Islet precursor cell (in vitro differentiated cells): ENCODE results near the gene ASAP2.
A peak's percentile ranks its signal among the peaks of the same experiment; 100 is the strongest.

Experiments
- DNase-seq: peaks from one replicate; pipeline ENCODE4 v3.0.0-alpha.2; 2018

The ASAP2 gene

DNA sequence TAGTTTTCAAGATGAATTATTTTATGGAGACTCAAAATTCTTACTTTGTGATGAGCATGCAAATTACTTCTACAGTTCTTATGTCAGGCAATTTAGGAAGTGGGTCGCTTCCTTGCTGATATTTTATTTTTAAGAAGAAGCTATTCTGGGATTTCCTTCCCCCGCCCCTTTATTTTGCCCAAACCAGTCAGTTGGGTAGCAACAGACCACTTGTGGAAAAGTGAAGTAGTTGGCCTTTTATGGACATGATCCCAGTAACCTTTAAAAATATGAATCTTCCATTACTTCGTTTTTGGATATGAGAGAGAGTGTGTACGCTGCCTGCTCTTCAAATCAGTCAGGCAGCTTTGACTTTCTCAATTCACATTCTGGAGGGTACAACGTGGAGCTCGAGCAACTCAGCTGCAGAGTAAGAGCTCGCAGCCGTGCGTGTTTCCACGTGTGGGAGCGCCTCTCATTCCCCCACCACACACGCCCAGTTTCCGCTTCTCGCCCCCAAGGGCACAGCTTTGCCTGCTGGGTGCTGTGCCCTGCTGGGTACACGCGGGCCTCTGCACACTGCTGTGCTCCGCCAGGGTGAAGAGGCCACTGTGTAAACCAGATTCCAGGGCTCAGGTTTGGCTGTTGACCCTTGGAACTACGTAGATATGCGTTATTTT, 124.1 kb downstream of the ASAP2 start:
- DNase-seq, result no peak

DNA sequence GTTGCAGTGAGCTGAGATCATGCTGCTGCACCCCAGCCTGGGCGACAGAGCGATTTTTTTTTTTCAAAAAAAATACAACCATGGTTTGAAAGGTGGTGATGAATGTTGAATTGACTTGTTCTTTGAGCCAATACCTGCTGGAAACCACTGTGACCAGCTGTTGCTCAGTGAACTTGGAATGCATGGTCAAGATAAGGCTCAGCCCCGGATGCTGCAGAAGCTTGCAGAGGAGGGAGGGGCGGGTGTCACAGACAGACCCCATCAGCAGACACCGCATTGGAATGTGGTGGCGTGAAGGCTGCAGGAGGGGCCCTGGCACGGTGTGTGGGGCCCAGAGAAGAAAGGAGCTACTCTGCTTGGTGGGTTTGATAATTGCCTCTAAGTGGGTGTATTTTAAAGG, 125.1 kb downstream of the ASAP2 start:
- DNase-seq, result peak; percentile 96

DNA sequence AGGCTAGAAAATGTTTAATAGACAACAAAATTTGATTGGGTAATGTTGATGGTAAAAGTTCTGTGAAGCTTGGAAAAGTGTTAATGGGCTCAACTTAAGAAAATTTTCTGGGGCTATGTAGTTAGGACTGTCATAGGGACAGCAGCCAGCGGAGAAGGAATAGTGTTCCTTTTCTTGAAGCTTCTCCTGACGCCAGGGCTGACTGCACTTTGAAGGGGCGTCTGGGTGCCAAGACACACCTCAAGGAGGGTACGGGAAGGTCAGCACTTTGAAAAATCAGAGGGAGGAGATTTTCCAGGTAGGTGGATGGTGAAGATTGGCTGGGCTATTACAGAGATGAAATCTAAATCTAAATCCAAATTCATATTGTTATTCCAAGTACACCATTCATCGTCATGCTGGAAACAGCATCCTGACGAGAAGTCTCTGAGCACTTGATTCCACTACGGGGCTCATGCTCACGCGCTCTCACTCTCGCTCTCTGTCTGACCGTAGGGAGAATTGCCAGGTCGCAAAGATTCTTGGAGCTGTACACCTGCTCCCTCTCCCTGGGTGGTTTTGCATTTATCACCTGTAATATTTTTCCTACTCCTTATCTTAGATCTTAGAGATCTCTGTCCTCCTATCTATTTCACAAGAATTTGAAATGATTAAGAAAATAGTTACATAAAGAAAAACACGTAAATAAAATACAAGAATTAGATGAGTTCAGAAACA, 125.7 kb downstream of the ASAP2 start:
- DNase-seq, result no peak

DNA sequence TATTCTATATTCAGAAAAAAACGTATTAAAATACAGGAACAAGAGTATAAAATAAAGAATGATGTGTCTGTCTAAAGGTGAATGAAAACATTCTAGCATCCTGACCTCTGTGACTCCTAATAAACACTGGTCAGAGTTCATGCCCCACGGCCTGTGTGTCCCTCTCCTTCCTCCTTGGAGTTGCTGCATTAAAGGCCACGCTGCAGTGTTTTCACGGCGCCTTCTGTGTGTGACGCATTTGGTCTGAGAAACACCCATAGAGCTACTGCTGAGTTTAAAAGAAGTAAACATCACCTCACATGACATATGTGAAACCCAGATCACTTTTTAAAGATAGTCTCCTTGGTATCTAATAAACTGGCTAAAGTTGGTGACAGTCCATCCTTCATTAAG, 126.2 kb downstream of the ASAP2 start:
- DNase-seq, result no peak

DNA sequence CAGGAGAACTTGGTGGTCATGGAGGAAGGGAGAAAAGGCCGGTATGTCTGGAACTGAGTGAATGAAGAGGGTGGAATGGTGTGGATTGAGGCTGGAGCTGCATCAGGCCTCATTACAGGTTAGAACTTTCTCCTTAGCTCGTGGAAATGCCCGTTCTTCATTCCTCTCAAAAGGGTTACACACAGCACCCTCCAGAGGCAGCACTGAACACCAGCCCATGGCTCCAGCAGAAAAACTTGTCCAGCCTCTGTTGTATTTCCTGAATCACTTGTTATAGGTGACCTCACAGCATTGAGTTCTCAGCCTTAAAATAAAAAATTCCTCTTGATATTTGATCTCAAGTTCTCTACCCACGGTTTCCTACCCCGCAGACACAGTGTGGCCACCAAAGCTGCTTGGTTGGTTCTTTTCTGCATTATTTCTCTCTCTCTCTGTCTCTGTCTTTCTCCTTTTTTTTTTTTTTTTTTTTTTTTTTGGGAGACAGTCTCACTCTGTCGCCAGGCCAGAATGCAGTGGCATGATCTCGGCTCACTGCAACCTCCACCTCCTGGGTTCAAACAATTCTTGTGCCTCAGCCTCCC, 127.1 kb downstream of the ASAP2 start:
- DNase-seq, result peak; percentile 87

DNA sequence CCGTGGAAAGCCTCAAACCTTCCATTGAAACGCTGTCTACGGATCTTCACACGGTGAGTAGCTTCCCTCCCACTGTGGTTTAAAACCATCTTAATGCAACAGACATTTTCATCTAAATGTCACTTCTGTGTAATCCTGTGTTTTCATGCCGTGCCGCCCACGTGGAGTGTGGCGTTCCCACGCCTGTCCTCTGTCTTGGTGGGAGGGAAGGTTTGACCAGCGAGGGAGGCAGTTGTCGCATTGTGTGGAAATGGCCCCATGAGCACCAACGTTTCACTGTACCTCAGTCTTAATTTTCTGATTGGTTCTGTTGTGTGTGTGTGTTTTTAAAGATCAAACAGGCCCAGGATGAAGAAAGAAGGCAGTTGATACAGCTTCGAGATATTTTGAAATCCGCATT, 128.1 kb downstream of the ASAP2 start:
- DNase-seq, result no peak

DNA sequence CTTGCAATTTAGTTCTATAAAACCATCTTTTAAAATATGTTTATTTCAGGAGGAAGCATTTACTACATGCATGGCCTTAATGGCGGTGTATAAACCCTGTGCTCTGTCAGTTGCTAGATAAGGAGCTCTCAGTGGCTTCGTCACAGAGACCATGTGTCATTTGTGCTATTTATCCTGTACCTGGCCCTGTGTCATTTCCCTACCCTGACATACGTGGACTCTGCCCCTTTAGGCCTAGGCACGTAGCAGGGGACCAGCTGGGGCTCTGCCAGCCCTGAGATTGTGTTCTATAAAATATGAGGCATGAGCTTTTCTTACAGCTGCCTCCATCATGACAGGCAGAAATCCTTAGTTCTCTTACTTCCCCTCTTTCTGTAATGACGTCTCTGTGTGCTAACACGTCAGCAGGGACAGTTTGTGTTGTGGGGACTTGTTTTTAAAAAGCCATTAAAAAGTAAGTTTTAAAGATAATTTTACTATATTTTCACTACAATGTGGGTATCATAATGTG, 128.8 kb downstream of the ASAP2 start:
- no peak for DNase-seq

DNA sequence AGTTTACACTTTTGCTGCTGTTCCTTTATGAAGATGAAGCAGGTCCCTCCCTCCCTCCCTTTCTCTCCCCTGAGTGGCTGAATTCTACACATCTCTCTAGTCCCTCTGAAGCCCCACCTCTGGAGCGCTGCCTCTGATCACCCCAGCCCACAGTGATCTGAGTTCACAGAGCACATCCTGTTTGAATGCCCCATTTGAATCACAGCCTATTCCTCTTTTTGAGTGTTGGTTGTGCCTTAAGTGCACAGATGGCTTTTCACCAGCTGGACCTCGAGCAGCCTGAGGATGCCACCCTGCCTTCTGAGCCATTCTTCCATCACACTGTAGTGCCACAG, 129.6 kb downstream of the ASAP2 start:
- DNase-seq, result no peak

DNA sequence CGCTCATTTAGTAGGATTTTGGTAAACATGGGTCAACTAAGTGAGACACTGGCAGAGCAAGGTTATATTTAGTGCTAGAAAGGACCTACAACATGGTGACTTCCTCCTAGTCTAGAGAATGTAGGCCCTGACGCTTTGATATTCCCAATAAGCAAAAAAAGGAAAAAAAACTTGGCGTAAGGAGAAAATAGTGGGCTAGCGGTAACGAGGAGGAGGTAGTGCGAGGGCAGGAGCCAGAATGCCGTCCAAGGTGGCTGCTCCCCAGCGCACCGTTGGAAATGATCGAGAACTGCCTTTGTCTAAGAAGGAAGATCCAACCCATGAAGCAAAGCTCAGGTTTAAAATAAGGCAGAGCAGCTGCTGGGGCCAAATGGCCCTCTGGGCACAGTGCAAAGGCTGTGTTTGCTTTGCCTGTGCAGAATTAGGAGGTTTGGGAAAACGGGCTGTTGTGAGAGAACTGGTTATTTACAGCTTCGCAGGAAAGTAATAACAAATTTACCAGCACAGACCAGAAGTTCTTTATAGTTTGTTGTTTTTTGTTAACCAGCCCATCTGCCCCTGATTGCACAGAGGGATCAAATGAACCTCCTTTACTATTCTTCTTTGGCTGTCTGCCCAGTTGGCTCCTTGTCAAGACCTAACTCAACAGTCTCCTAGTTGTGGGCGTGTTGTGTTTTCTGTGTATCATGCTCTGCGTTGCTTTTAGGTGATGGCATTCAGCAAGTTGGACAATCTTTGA, 130.1 kb downstream of the ASAP2 start:
- no peak for DNase-seq

DNA sequence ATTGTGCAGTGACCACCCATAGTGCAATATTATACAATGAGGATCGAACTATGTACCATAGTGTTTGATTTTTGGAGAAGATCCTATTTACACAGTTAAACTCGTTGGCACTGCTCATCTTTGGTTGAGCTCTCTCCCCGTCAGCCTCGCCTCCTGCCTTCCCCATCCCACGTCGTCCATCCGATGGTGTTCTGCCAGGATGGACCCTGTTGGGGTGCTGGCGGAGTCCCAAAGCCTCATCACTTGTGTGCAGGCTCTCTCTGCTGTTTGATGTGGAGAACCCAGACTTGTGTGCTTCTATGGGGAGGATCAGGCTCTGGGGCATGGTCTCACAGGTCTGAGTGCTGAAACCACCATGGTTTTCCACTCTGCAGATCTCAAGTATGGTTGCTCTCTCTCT, 131.3 kb downstream of the ASAP2 start:
- no peak for DNase-seq

DNA sequence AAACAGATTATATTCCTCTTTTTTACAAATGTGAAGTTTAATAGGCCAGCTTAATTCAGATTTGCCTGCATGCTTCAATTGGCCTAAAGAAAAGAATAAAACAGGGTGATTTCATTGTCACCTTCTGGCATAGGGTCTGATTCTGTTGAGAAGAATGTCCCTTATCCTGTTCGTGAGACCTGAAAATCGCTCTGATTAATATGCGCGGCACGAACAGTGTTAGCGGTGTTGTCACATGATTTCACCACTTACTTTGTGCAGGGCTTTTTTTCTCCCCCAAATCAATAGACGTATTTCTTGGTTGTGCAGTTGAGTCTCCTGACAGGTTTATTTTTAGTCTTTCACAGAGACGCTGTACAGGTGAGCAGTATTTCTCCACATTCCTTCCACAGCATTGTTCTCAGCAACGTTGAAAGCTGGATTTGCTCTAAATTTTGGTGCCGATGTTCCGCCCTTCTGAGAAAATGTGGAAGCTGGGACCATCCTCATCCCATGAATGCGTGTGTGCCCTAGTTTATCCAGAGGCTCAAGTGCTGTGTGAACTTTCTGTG, 134.8 kb downstream of the ASAP2 start:
- no peak for DNase-seq

DNA sequence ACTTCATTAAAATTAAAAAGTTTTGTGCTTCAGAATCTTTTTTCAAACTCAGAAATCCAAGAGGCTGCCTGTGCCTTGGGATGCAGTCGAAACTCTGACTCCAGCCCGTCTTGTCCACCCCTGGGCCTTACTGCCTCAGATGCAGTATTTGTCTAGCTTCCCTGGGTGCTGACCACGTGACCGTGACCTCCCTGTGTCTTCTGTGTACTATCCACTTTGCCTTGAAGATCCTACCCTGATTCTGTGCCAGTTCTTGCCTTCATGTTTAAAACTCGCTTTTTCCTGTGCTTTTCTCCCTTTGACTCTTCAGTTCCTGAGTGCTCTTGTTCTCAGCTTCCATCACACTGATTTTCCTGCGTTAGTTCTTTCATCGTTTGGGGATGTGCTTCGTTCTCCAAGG, 136.0 kb downstream of the ASAP2 start:
- DNase-seq, result no peak

DNA sequence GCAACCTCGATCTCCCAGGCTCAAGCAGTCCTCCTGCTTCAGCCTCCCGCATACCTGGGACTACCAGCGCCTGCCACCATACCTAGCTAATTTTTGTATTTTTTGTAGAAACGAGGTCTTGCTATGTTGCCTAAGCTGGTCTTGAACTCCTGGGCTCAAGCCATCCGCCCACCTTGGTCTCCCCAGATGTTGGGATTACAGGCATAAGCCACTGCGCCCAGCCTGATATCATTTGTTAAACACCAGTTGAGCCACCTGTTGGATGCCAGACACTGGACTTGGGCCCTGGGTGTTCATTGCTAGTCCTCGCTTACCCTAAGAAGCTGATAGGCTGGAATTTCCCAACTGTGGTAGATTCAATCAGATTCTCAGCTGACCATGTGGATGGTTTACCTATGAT, 136.9 kb downstream of the ASAP2 start:
- DNase-seq, result no peak

DNA sequence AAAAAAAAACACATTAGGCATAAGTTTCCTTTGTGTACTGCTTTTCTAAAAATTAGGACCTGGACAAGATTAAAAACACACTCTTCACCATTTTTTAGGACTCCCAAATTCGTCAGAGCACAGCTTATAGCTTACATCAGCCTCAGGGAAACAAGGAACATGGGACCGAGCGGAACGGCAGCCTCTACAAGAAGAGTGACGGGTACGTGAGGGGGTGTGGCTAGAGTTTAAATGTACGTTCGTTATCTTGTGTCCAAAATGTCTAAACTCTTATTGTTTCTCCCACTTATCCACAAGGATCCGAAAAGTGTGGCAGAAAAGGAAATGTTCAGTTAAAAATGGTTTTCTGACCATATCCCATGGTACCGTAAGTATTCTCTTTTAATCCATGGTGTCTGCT, 137.8 kb downstream of the ASAP2 start:
- DNase-seq, result no peak

DNA sequence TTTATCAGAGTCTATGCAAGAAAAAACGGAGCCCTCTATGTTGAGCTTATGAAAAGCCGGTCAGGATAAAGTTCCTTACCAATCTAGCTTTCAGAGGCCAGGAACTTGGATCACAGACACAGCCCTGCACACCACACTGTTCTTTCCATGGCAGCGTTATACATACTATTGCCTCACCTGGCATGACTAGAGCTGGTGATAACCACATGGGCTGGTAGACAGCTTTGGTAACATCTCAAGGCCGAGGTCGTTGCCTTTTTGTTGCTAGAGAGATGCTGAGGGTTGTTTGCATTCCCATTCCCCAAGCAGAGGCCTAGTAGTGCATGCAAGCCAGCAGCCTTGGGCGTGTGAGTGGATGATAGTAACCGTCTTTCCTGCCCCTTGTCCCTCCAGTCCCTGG, 138.7 kb downstream of the ASAP2 start:
- no peak for DNase-seq

DNA sequence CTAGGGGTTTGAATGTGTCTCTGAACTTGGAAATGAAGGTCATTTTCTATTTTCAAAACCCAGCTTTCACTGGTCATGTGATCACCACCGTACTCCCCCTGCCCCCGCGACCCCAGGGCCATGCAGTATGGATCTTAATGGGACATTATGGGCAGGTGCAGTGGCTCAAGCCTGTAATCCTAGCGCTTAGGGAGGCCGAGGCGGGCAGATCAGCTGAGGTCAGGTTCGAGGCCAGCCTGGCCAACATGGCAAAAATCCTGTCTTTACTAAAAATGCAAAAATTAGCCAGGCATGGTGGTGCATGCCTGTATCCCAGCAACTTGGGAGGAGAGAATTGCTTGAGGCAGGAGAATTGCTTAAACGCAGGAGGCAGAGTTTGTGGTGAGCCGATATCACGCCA, 139.4 kb downstream of the ASAP2 start:
- DNase-seq, result no peak

DNA sequence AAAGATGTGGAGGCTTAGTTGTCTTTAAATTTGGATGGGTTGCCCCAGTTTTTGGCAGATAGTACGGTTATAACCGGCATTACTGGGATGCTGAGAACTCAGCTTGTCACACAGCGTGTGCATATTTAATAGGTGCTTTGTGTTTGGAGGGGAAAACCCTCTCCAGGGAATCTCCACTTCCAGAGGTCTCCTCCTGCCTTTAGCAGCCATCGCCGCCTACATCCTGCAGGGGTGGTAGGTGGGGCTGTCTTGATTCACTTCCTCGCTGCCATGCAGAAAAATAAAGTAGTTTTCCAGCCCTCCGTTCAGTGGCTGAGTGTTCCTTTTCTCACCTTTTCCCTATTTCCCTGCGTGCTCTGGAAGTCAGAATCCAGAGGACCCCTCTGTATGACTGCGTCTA, 140.3 kb downstream of the ASAP2 start:
- no peak for DNase-seq

DNA sequence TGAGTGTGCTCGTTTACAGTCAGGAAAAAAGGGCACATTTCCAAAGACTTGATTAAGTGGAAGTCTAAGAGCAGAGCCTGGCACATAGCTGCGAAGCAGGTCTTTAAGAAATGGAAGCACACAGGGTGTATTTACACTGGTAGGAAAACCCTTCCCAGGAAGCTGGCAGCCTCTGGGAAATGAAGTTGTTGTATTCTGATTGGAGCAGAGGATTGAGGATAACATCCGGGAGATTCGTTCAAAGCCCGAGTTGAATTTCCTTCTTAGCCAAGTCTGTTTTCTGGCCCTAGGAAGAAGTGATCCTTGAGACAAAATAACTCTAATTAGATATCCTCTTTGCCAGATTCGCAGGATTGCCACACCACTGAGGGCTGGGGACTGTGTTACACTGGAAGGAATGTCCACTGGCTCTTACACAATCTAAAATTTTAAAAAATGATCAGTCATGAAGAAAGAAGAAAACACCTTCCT, 140.8 kb downstream of the ASAP2 start:
- no peak for DNase-seq

DNA sequence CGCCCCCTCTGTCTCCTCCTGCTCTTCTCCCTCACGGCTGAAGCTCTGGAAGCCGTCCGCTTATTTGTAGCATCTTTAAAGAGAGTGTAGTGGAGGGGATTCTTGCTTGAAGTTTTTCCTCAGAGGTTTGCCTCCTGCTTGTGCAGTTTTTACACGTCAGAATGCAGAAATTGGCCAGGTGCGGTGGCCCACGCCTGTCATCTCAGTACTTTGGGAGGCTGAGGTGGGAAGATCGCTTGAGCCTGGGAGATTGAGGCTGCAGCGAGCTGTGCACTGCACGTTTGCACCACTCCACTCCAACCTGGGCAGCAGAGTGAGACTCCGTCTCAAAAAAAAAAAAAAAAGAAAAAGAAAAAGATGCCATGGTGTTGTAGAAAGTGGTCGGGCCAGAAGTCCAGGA, 147.7 kb downstream of the ASAP2 start:
- DNase-seq, result no peak

DNA sequence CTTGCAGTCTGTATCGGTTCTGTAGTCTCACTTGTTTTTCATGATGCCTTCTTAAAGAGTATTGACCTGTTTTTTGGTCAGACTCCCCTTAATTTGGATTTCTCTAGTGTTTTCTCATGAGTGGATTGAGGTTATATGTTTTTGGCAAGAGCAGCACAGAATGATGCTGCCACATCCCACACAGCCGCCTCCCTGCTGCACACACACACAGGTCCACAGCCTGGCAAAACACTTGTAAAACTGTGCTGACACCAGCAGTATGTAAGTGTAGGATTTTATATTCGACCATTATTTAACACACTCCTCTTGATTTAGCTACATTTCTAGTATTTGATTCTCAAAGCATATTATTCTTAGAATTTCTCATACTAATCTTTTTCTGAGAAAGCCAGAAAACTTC, 148.7 kb downstream of the ASAP2 start:
- DNase-seq, result no peak

DNA sequence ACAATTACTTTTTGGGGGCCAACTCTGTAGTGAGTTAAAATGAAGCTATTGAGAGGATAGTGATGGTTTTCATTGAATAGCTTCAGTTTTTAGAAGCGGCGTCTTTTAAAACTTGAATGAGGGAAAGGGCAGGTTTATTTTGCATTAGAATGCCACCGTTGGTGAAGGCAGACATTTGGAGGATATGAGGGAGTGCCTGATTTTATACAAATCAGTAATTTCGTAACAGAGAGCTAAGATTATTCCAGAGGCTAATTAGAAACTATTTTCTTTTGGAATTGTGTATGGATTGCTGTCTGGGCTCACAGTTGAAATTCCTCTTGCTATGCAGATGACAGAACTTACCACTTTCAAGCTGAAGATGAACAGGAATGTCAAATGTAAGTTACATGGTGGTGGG, 149.1 kb downstream of the ASAP2 start:
- no peak for DNase-seq

DNA sequence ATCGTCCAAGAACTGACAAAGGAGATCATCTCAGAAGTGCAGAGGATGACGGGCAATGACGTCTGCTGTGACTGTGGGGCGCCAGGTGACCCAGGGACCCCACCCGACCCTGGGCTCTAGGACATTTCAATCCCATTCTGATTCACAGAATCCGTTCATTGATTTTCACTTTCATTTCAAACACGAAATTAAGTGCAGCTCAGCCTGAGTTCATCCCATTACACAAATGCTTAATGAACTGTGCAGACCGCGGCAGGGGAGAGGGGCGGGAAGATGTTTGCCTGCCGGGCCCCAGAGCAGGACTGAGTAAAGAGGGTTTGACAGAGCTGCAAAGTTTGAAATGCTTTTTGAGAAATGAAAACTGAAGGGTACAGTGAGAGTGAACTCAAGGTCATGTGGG, 149.6 kb downstream of the ASAP2 start:
- no peak for DNase-seq

DNA sequence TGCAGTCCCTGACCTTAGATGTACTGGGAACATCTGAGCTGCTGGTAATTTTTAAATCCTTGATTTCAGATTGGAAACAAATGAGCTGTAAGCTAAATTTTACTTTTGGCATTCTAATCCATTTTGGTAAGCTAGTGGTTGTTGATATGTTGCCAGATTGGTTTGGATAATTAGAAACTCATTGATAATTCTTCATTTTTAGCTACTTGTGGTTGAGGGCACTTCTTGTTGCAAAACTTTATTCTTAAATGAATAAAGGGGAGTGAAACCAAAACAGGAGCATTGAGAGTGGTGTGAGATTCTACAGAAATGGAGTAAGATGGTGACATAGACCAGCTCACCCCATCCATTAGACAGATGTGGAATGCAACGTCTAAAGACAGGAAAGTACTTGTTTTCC, 152.2 kb downstream of the ASAP2 start:
- DNase-seq, result no peak
